Effector memory CD4-positive, alpha-beta T cell (primary cell): ENCODE data around the gene PVALEF.

Source experiments
- DNase-seq, 3 donors: peaks; one replicate each; pipeline ENCODE4 v3.0.0-alpha.2; 2020
- H3K27ac ChIP-seq: 2 replicates; pipeline ENCODE4 v1.7.0; 2013; ENCODE audit warnings: mild to moderate bottlenecking, low read length, moderate library complexity; ENCODE audit not compliant: insufficient read depth, poor library complexity, severe bottlenecking
- H3K27me3 ChIP-seq: replicated peaks from 2 replicates; pipeline ENCODE4 v1.7.0; 2013; ENCODE audit warnings: mild to moderate bottlenecking, low read length; ENCODE audit not compliant: insufficient read depth, control insufficient read depth, poor library complexity, severe bottlenecking
- H3K36me3 ChIP-seq: 2 replicates; pipeline ENCODE4 v1.7.0; 2013; ENCODE audit warnings: mild to moderate bottlenecking, low read length, moderate library complexity; ENCODE audit not compliant: control insufficient read depth, insufficient read depth
- H3K4me1 ChIP-seq: 2 replicates; pipeline ENCODE4 v1.7.0; 2013; ENCODE audit warnings: low read length, mild to moderate bottlenecking; ENCODE audit not compliant: control insufficient read depth, insufficient read depth, poor library complexity, severe bottlenecking
- H3K4me3 ChIP-seq: 2 replicates; pipeline ENCODE4 v1.7.0; 2013; ENCODE audit warnings: low read length, low read depth, mild to moderate bottlenecking; ENCODE audit not compliant: insufficient read depth, poor library complexity, severe bottlenecking
- H3K9me3 ChIP-seq: 2 replicates; pipeline ENCODE4 v1.7.0; 2013; ENCODE audit warnings: mild to moderate bottlenecking, low read length, moderate library complexity; ENCODE audit not compliant: control insufficient read depth

PVALEF gene

DNA sequence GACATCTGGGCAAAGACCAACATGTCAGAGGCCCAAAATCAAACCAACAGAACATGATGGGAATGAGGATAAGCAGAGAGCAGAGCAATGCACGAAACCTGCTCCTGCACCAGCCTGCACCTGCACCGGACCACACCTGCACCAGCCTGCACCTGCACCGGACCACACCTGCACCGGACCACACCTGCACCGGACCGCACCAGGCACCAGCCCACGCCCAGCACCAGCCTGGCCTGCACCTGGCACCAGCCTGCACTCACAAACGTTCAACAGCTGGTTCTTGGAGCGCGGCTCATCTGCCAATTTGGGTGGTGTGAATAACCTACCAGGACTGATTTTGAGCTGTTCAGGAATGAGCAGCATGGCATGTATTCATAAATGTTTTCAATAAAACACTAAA, 39.3 kb downstream of the PVALEF start:
- H3K4me3 ChIP-seq = no peak overlapping the region

DNA sequence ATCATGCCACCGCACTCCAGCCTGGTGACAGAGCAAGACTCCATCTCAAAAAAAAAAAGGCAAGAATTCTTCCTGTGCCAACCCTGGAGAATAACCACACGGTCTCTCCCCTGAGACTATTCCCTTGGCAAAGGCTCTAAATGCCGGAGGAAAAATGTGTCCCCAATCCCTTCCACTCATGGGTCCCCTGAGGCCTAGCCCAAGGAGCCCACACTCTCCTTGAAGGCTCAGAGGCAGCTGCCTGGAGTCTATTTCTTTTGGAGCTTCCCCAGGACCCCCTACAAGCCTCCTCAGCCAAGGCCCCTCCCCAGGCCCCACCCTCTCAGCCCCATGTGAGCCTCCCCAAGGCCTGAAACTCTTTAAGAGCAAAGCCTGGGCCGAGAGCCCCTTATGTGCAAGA, 40.9 kb downstream of the PVALEF start:
- Histone ChIP-seq H3K27me3 (no peaks in the 10 kb centered on the region), H3K36me3 (no peaks in the 10 kb centered on the region), H3K4me3 (no peak overlapping the region), H3K4me1 (no peaks in the 10 kb centered on the region), H3K9me3 (no peaks in the 10 kb centered on the region), H3K27ac (no peak overlapping the region)
- no peak for DNase-seq

More for the DNA sequence above, 39.3 kb downstream of the PVALEF start:
- Histone ChIP-seq H3K9me3 (no peaks in the 10 kb centered on the region), H3K4me1 (no peaks in the 10 kb centered on the region), H3K27ac (no peak overlapping the region), H3K36me3 (no peaks in the 10 kb centered on the region), H3K27me3 (no peaks in the 10 kb centered on the region)
- no peak for DNase-seq

DNA sequence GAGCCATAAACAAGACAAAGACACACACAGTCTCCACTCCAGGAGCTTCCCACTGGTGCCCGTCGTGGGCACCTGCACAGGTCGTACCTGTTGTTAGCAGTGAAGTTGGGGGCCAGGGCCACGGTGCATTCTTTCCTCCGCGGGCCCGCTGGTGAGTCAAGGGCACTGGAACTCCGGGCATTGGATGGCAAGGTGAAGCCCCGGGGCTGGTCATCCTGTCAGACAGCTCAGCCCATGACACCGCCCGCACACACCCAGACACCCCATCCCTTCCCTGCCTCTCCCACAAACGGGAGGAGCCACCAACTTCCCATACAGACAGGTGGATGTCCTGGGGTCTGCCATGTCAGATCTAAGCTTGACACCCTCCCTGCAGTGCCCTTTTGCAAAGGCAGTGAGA, 41.4 kb downstream of the PVALEF start:
- no peaks in the 10 kb centered on the region for H3K4me1 ChIP-seq
- no peaks in the 10 kb centered on the region for H3K27me3 ChIP-seq
- no peak overlapping the region for H3K27ac ChIP-seq
- H3K36me3 ChIP-seq = no peaks in the 10 kb centered on the region
- H3K9me3 ChIP-seq = no peaks in the 10 kb centered on the region
- no peak for DNase-seq
- no peak overlapping the region for H3K4me3 ChIP-seq

DNA sequence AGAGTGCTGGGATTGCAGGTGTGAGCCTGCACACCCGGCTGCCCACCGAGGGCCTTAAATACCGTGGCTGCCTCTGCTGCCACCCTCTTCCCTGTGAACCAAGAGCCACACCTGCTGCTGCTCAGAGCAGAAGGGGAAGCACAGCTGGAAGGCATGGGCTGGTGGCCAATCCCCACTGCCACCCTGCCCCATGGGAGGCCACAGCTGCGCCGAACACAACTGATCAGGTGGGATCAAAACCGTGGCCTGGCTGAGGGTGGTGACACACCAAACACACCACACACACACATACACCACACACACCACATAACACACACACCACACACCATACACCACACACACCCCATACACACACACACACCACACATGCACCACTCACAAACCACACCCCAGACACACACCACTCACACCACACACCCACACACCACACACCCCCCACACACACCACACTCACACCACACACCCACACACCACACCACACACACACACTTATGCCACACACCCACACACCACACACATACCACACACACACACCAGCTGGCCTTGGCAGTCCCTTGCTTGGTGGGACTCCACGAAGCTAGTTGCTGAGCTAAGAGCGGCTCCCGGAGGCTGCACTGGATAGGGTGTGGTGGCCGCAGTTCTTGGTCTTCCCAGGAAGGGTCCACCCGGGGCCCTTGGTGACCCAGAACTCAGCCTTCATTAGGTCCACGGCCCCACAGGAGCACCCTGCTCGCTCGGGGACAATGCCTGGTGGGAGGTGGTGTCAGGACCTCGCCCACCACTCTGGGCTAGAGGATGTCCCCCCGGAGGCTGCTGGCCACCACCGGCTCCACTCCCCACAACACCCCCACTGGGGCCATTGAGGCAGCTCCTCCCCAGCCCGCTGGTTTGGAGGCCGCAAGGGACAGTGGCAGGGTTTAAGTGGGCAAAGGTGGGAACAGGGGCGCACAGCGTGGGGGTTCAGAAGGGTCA, 42.6 kb downstream of the PVALEF start:
- no peak for DNase-seq
- Histone ChIP-seq H3K4me3 (no peak overlapping the region), H3K9me3 (no peaks in the 10 kb centered on the region), H3K4me1 (no peaks in the 10 kb centered on the region), H3K27me3 (no peaks in the 10 kb centered on the region), H3K27ac (no peak overlapping the region), H3K36me3 (no peaks in the 10 kb centered on the region)

DNA sequence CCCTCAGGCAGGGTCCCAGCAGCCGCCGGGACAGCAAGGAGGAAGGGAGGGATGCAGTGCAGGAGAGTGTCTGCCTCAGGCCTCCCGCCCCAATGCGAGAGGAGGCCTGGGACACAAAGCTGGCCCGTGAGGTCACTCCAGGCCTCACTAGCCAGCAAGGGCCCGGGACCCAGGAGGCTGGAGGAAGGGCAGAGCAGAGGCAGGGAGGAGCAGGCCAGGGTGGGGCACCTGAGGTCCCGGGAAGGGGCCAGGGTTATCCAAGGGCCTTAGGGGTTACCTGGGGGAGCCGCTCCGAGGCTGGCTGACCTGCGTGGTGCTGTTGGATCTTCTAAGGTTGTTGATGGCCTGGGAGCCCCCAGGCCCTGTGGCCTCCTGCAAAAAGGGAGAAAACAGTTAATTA, 43.3 kb downstream of the PVALEF start:
- no peak overlapping the region for H3K27ac ChIP-seq
- H3K36me3 ChIP-seq = no peaks in the 10 kb centered on the region
- H3K4me1 ChIP-seq = no peaks in the 10 kb centered on the region
- no peak overlapping the region for H3K4me3 ChIP-seq
- no peaks in the 10 kb centered on the region for H3K9me3 ChIP-seq
- no peaks in the 10 kb centered on the region for H3K27me3 ChIP-seq
- DNase-seq = no peak

DNA sequence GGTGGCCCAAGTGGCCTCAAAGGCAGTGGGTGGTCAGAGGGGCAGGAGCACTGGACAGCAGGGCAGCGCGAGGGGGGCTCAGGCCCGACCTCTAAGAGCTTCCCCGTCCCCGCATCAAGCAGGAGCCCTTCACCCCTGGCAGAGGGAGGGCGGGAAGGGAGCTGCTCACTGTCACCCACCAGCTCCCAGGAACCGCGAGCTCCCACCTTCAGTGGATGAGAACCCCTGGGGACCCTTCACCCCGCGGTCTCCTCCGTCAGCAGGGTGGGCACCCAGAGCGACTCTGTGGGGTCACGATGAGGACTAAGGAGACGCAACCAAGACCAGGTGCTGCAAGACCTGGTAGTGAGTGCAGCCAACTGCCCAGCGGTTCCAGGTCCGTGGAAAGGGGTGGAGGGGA, 43.8 kb downstream of the PVALEF start:
- no peaks in the 10 kb centered on the region for H3K9me3 ChIP-seq

DNA sequence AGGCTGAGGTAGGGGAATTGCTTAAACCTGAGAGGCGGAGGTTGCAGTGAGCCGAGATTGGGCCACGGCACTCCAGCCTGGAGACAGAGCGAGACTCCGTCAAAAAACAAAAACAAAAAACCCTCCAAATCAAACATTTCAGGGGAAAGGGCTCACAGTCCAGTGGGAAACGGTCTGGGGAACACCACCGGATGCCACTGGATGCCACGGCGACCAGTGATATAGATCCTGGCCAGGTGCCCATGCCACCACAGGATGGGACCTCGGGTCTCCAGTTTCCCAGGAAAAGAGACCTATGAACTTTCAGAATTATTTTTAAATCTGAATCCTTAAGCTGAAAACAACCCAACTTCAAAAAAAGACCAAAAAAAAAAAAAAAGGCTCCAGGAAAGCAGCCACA, 45.2 kb downstream of the PVALEF start:
- H3K27ac ChIP-seq = no peak overlapping the region
- no peak for DNase-seq

More for the DNA sequence above, 43.8 kb downstream of the PVALEF start:
- Histone ChIP-seq H3K27ac (no peak overlapping the region), H3K36me3 (no peaks in the 10 kb centered on the region), H3K27me3 (no peaks in the 10 kb centered on the region), H3K4me1 (no peaks in the 10 kb centered on the region), H3K4me3 (no peak overlapping the region)
- DNase-seq = no peak

DNA sequence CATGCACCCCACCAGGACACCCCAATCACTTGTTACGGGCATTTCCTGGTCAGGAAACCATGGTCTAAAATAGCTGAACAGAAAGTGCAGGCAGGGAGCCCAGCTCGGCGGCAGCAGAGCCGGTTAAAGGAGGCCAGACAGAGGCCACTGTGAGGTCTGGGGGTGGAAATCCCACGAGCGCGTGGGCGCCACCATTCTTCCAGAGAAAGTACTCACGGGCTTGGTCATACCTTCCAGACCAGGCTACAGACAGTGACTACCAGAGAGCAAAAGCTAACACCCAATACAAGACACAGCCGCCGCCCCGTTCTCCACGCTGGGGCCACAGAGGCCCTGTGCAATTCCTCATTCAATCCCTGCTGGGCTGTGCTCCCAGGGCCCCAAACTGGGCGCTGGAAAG, 45.6 kb downstream of the PVALEF start:
- Histone ChIP-seq H3K27ac (no peak overlapping the region), H3K36me3 (no peaks in the 10 kb centered on the region)
- DNase-seq = no peak

More for the DNA sequence above, 45.2 kb downstream of the PVALEF start:
- no peak overlapping the region for H3K4me3 ChIP-seq
- no peaks in the 10 kb centered on the region for H3K9me3 ChIP-seq
- H3K27me3 ChIP-seq = no peaks in the 10 kb centered on the region
- H3K36me3 ChIP-seq = no peaks in the 10 kb centered on the region
- H3K4me1 ChIP-seq = no peaks in the 10 kb centered on the region

DNA sequence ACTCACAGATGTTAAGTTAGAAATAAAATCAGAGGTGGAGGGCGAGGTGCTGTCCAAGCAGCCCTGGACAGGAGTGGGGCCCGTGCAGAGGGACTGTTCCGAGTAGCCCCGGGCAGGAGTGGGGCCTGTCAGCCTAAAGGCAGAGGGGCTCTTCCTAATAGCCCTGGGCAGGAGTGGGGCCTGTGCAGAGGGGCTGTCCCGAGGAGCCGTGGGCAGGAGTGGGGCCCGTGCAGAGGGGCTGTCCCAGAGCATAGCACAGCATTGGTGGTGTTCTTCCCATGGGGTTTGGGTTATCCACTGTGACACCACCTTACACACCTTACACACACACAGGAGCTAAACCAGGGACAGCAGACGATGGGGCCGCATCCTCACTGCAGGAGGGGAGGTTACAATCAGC, 47.1 kb downstream of the PVALEF start:
- DNase-seq = no peak
- Histone ChIP-seq H3K27me3 (no peaks in the 10 kb centered on the region), H3K27ac (no peak overlapping the region), H3K36me3 (no peaks in the 10 kb centered on the region), H3K4me1 (no peaks in the 10 kb centered on the region), H3K9me3 (no peaks in the 10 kb centered on the region), H3K4me3 (no peak overlapping the region)

More for the DNA sequence above, 45.6 kb downstream of the PVALEF start:
- Histone ChIP-seq H3K27me3 (no peaks in the 10 kb centered on the region), H3K4me3 (no peak overlapping the region), H3K4me1 (no peaks in the 10 kb centered on the region), H3K9me3 (no peaks in the 10 kb centered on the region)

DNA sequence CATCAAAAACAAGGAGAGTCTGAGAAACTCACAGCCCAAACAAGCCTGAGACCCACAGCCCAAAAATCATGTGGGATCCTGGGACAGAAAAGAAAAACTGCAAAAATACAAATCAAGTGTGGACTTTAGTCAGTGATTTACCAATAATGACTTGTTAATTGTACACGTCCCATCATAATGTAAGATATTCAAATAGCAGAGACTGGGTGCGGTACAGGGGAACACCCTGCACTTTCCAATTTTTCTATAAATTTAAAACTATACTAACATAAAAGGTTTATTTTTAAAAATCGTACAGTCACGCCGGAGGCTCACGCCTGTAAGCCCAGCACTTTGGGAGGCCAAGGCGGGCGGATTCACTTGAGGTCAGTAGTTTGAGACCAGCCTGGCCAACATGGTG, 48.7 kb downstream of the PVALEF start:
- DNase-seq = no peak
- Histone ChIP-seq H3K27ac (no peak overlapping the region), H3K4me3 (no peak overlapping the region), H3K9me3 (no peaks in the 10 kb centered on the region), H3K4me1 (no peaks in the 10 kb centered on the region), H3K27me3 (no peaks in the 10 kb centered on the region), H3K36me3 (no peaks in the 10 kb centered on the region)
